NK-92 treated with Interleukin-12 subunit alpha and Interleukin-12 subunit beta, amount 100 ng/mL, for 24 hours (cell line): ENCODE data around the gene FNBP1.
A peak's percentile ranks its signal among the peaks of the same experiment; 100 is the strongest.
"Not testable (repeated sequence)": the region's sequence is repeated elsewhere in the genome, so short reads cannot be mapped to it uniquely, and the experiment has no call there.

Experiments used
- DNase-seq: peaks from one replicate; lab custom pipeline; 2025; lab: John Stamatoyannopoulos, UW

The FNBP1 gene

GRCh38 chr9:129952337-129952736 lies 90.7 kb downstream of the FNBP1 start:
- no peak for DNase-seq

- no peak for DNase-seq
Measured at GRCh38 chr9:129949821-129950220, 93.2 kb downstream of the FNBP1 start.

DNA sequence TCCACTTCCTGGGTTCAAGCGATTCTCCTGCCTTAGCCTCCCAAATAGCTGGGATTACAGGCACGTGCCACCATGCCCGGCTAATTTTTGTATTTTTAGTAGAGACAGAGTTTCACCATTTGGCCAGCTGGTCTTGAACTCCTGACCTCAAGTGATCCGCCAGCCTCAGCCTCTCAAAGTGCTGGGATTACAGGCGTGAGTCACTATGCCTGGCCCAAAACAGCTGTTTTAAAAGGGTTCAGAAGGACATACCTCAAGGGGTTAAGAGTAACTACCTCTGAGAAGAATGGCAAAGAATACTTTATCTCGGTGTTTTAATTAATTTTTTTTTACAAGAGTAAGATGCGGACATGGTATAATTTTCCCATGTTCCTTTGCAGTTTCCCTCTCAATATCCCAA lies 94.4 kb downstream of the FNBP1 start:
- DNase-seq, result not testable (repeated sequence)

GRCh38 chr9:129946246-129946995 lies 96.6 kb downstream of the FNBP1 start:
- DNase-seq, result no peak

DNA sequence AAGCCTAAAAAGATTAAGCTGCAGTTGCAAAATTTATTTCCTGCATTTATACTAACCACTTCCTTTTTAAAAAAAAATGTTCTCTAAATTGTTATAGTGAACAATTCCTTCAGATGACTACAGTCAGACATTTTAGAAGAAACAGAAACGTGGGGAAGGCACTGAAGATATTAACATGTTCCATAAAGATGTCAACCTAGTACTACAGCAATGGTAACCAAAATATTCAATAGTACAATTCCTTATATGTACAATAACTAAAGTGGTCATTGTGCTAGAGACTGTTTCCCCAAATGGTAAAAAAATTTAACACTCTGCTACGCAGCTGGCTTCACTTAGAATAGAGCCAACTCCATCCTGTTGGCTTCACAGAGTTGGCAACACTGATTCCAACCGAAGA lies 97.7 kb downstream of the FNBP1 start:
- DNase-seq, result no peak

- peak; percentile 28 for DNase-seq
Measured at GRCh38 chr9:129944506-129945116, 98.4 kb downstream of the FNBP1 start.

DNA sequence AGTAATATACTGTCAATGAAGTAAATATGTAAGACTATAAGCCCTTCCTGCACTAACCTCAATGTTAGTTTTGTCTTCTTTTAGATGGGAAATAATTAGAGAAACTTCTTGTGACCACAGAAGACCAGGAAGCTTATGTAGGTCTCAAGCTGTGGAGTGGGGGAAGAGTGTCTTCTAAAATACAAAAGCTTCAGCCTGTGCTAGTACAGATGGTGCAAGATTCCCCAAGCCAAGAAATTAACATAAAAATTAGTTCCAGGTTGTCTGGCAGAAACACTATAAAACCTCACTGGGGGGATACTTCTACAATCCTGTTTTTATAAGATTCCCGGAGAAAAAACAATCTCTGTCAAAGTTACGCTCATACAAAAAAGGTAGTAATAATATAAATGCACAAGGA lies 103.6 kb downstream of the FNBP1 start:
- no peak for DNase-seq

DNA sequence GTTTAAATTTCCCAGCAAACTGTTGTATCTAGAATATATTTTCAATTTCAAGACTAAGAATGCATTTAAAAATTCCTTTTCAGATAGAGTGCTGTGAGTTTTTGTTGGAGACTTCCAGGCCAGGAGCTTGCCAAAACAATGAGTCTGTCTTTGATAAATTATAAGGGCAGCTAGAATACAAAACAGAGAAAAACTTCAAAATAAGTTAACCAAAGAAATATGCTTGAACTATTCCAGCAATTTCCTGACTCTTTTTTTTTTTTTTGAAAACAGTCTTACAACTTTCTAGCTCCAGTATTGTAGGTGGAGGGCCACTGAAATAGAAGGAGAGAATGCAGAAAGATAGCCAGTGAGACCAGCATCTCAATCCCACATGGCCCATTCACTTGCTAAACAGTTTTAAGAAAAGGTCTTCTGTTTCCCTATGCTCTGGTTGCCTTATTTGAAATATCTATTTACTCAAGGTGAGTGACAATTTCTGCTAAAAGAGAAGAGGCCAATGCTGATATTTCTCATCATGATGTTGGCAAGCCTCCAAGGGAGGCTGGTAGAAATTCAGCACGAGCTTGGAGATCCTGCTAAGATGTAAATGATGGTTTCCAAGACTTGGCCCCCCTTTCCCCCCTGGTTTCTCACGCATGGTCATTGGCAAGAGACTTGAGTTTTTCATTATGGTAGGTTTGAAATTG lies 104.6 kb downstream of the FNBP1 start:
- DNase-seq, result no peak

DNA sequence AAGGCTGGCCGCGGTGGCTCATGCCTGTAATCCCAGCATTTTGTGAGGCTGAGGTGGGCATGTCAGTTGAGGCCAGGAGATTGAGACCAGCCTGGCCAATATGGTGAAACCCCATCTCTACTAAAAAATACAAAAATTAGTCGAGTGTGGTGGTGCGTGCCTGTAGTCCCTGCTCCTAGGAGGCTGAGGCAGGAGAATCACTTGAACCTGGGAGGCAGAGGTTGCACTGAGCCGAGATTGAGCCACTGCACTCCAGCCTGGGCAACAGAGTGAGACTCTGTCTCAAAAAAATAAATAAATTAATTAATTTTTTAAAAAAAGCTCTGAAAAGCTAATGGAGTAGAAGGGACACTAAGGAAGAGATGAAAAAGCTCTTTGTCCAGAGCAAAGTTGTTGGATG lies 105.1 kb downstream of the FNBP1 start:
- not testable (repeated sequence) for DNase-seq

GRCh38 chr9:129936222-129936621 lies 106.8 kb downstream of the FNBP1 start:
- no peak for DNase-seq

GRCh38 chr9:129934780-129935179 lies 108.2 kb downstream of the FNBP1 start:
- no peak for DNase-seq

DNA sequence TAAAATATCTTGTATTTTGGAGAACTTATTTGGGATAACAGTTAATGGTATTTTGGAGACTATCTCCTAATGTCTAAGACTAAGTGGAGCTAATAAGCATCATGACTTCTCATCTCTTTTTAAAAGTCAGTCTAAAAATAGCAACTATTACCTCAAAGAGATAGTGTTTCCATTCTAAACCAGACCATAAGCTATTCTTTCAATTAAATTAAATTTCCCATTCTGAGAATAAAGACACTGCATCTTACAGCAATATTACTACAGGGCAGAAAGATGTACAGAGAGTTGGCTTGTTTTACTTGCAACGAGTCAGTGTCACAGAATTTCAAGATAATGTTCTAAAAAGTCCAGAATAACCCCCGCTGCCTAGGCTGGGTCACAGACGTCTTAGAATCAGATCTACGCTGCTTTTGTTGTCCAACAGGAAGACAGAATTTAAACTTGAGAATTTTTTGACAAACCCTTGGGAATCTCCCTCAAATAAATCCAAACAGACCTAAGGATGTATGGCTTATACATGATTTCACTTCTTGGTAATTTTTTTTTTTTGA lies 108.9 kb downstream of the FNBP1 start:
- no peak for DNase-seq

DNA sequence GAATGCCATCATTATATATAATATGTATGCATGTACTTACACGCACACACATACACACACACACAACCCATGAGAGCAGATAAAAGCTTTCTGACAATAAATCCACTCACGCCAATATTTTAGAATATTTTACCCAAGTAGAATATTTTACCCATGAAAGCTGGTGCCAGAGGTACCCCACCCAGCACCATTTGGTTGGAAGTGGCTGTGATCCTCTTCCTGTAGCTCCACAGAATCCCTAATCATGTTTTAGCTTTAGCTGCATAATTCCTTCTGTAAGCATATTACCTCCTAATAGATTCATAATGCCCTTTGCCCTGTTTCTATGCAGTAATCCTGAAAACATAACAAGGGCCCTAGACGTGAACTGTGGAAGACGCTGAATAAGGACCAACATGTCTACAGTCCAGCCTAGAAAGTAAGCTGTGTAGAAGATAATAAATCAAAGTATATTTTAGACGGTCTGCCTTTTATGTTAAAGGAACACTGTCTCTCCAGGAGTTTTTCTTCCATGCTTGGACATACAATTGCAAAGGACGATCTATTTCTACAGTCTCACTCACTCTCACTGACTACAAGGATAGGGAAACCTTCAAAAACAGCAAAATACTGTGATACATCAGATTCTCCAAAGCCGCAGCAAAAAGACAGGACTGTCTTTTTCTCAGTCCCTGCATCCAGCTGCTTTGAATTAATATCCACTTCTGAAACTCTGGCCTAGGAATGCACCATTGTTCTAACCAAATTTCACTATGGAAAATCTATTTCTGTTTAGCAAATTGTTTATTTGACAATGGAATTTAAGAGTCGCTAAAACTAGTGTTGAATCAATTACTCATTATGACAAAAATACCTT lies 109.6 kb downstream of the FNBP1 start:
- DNase-seq, result no peak

GRCh38 chr9:129932303-129933151 lies 110.5 kb downstream of the FNBP1 start:
- DNase-seq, result no peak

- DNase-seq, result no peak
Measured at GRCh38 chr9:129930743-129931142, 112.2 kb downstream of the FNBP1 start.

DNA sequence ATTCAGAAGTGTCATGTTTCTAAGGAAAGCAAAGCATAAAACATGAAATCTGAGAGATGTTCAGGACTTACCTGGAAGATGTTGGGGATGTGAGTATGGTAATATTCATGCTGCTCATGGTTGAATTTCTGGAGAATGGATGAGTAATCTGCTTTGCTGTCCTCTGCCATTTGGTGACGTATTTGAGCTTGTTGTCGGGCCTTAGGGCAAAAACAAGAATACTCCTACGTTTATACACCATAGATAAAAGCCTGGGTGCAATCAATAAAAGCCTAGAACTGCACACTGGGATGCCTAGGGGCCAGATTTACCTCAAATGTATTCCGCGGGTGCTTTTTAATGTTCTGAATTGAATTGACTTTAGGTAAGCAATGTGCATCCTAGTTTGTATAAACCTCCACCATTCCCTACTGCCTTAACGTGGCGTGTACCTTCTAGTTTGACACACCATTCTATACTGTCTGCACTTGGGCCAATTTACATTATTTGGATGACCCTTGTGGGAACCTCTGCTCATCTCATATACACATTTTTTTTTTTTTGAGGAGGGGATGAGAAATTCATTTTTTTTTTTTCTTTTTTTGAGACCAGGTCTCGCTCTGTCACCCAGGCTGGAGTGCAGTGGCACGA lies 113.4 kb downstream of the FNBP1 start:
- DNase-seq, result no peak

DNA sequence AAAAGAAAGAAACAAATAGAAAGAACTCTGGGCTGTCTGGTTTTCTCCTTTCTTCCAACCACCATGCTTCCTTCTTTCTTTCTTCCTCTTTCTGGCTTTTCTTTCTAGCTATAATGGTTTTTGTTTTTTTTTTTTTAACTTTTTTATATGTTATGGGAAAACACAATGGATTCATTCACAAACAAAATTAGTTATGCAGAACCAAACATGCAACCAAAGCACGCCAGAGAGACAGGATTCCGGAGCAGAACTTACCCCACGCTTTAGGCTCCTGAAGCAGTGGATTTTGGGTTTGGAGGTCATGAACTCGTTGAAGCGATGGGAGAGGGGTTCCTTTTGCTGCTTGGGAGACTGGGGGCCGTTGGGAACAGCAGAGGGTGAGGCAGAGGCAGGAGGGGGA lies 119.4 kb downstream of the FNBP1 start:
- no peak for DNase-seq

DNA sequence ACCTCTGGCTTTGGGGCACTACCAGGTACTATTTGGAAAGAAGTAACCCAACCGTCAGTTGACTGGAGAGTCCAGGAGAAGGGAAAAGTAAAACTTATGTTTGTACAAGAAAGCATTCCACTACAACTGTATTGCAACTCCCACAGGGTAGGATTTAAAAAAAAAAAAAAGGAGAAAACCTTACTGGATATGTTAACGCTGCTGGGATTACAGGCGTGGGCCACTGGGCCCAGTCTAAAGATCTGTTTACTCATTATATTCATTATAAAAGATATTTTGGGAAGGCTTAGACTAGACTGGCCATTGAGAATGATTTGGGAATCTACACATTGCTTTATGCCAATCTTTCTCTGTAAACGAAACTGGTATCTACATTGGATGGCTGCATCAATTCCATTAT lies 121.1 kb downstream of the FNBP1 start:
- no peak for DNase-seq

GRCh38 chr9:129919841-129920240 lies 123.1 kb downstream of the FNBP1 start:
- no peak for DNase-seq

GRCh38 chr9:129919277-129919676 lies 123.7 kb downstream of the FNBP1 start:
- no peak for DNase-seq
